ENCODE measurements around the gene GNAS.

Gene GNAS

GRCh38 chr20:58832457-58832856, 20.1 kb upstream of the GNAS start:
- no peak for TF ChIP-seq CTCF (IDR thresholded peaks at IDR 0.05)

- TF ChIP-seq CTCF (IDR thresholded peaks at IDR 0.05) = no peak
Measured at GRCh38 chr20:58833921-58834320, 18.6 kb upstream of the GNAS start.

- TF ChIP-seq CTCF (IDR thresholded peaks at IDR 0.05) = no peak
Measured at GRCh38 chr20:58835231-58835630, 17.3 kb upstream of the GNAS start.

GRCh38 chr20:58836616-58837204, 15.8 kb upstream of the GNAS start:
- no peak for TF ChIP-seq CTCF (IDR thresholded peaks at IDR 0.05)

- no peak for TF ChIP-seq CTCF (IDR thresholded peaks at IDR 0.05)
Measured at GRCh38 chr20:58837717-58838116, 14.8 kb upstream of the GNAS start.

GRCh38 chr20:58838174-58838573, 14.3 kb upstream of the GNAS start:
- TF ChIP-seq CTCF (IDR thresholded peaks at IDR 0.05) = no peak; the same call in 1 of the 2 replicates

- peak; percentile 88 for TF ChIP-seq CTCF (IDR thresholded peaks at IDR 0.05)
Measured at GRCh38 chr20:58839474-58839874, 13.0 kb upstream of the GNAS start.

All from LNCAP (cell line).